ENCODE data around the gene CPAMD8. TPM values are rescaled to one million over a fixed set of nuclear protein-coding genes. Genes with fewer than 3 reads are reported as not detected.

CPAMD8 gene
- total and polyA plus RNA-seq, 2 of the 8 experiments (the other 6 are each of a cell fraction or from before 2014, with no cell fraction given): 6.1 to 9.2 TPM

DNA sequence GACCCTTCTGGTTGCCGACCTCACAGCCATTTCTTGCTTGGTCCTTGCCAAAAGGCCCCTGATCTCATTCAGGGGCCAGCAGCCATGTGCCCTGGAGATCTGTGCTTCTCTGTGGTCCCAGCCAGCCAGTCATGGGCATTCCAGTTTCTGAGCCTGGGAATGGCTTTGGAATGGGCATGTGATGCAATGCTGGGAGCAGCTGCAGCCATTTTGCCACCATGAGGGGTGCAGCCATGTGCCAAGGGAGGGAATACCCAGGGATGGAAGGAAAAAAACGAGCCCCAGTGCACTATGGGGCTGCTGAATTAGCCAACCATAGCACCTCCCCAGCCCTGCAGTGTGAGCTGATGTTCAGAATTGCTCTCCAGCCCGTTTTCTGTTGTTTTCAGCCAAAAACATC is 111.5 kb downstream of the CPAMD8 start:
- FAIRE-seq (no peak), DNase-seq (ENCODE audit: low read depth in 1 of 2, low spot score in 2 of 2) (no peak)
- no peaks in the 10 kb centered on the region for H3K4me1 ChIP-seq (replicated peaks in 1 of 4; ENCODE audit: control insufficient read depth in 3 of 4, insufficient read depth in 4 of 4, low read length in 3 of 4)
- H3K4ac ChIP-seq (replicated peaks; ENCODE audit: insufficient read length, low read depth, low read length): no peak overlapping the region
- no peak overlapping the region for H2BK15ac ChIP-seq (ENCODE audit: low read length)
- no peak overlapping the region for H2BK20ac ChIP-seq (ENCODE audit: low read length)
- no peak overlapping the region for H3K23ac ChIP-seq (ENCODE audit: insufficient read length)
- 62% methylated on average over 3 of the region's 3 CpGs; no CpG with 5 or more reads in 1 of the 2 experiments for WGBS, 2 experiments (ENCODE audit: extremely low coverage in 1 of 2, insufficient coverage in 1 of 2, insufficient read length in 1 of 2, insufficient replicate concordance in 2 of 2, low coverage in 1 of 2, low lambda C conversion rate in 2 of 2, missing lambda C conversion rate in 1 of 2)
- H3K36me3 ChIP-seq (ENCODE audit: control insufficient read depth in 2 of 4, insufficient read depth in 4 of 4, low read length in 3 of 4): no peaks in the 10 kb centered on the region
- no peak overlapping the region for H2AFZ ChIP-seq (ENCODE audit: low read length)
- H3K9me3 ChIP-seq (ENCODE audit: insufficient read depth in 2 of 2, low read depth in 1 of 2, low read length in 1 of 2): peaks cover 13 to 23% of the 10 kb centered on the region in 2 experiments; a peak in 3 of 4 replicates
- H3K4me2 ChIP-seq (ENCODE audit: insufficient read depth in 1 of 2, low read depth in 2 of 2, low read length in 2 of 2): no peak overlapping the region
- H3K27me3 ChIP-seq (replicated peaks in 1 of 4; ENCODE audit: control insufficient read depth in 3 of 4, extremely low read depth in 1 of 4, insufficient read depth in 3 of 4, low read length in 3 of 4): no peaks in the 10 kb centered on the region
- H2BK120ac ChIP-seq (replicated peaks; ENCODE audit: low read depth, low read length): no peak overlapping the region
- H3K56ac ChIP-seq (replicated peaks; ENCODE audit: insufficient read length, low read depth, low read length): no peak overlapping the region
- no peak overlapping the region for H3K14ac ChIP-seq (ENCODE audit: insufficient read length)
- no peaks in the 10 kb centered on the region for H3K79me2 ChIP-seq (ENCODE audit: control insufficient read depth in 1 of 2, insufficient read depth in 2 of 2, low read length in 2 of 2)
- ChIA-PET CTCF (ENCODE audit: partially characterized antibody) (interaction anchor here (2.0 kb wide), 1 partner anchor 15 kb away, joined by 6 read pairs; no protein-coding TSS in a partner anchor), POLR2A (ENCODE audit: partially characterized antibody) (no interaction called here)
- H4K8ac ChIP-seq (ENCODE audit: extremely low read depth, insufficient read depth, low read length): no peak overlapping the region
- no peak overlapping the region for H3K18ac ChIP-seq (ENCODE audit: extremely low read depth, low read length)
- no peak overlapping the region for H2BK5ac ChIP-seq (ENCODE audit: low read depth, low read length)
- H3K79me1 ChIP-seq (ENCODE audit: low read depth, low read length): no peaks in the 10 kb centered on the region
- H3K27ac ChIP-seq (ENCODE audit: low read depth, low read length): no peak overlapping the region
- H2AK5ac ChIP-seq (ENCODE audit: low read depth, low read length): no peak overlapping the region
- no peak overlapping the region for H4K91ac ChIP-seq (replicated peaks; ENCODE audit: insufficient read length, low read length)
- H2BK12ac ChIP-seq (ENCODE audit: low read depth, low read length): no peak overlapping the region
- H3K4me3 ChIP-seq (ENCODE audit: extremely low read depth in 1 of 4, insufficient read depth in 2 of 4, low read depth in 3 of 4, low read length in 4 of 4): no peak overlapping the region
- H4K20me1 ChIP-seq (replicated peaks in 1 of 2; ENCODE audit: control insufficient read depth in 1 of 2, insufficient read depth in 2 of 2, low read length in 2 of 2): no peaks in the 10 kb centered on the region
- no peak overlapping the region for H3K9ac ChIP-seq (replicated peaks in 1 of 4; ENCODE audit: extremely low read depth in 1 of 4, low read depth in 3 of 4, low read length in 3 of 4)
- no peak overlapping the region for H4K5ac ChIP-seq (ENCODE audit: insufficient read length, low read depth, low read length)
- no peaks in the 10 kb centered on the region for H3K23me2 ChIP-seq (ENCODE audit: low read depth, low read length)
- TF ChIP-seq SIN3A (conservative IDR thresholded peaks at IDR 0.05 in 1 of 2, IDR thresholded peaks at IDR 0.05 in 1 of 2; ENCODE audit: low read depth in 1 of 2, low read length in 2 of 2) (no peak), YY1 (IDR thresholded peaks at IDR 0.05; ENCODE audit: low read depth, low read length) (no peak), ZNF274 (IDR thresholded peaks at IDR 0.05; ENCODE audit: borderline replicate concordance, extremely low read depth, low read length) (no peak), BACH1 (IDR thresholded peaks at IDR 0.05; ENCODE audit: low read length) (no peak), CREB1 (IDR thresholded peaks at IDR 0.05) (no peak), NRF1 (IDR thresholded peaks at IDR 0.05; ENCODE audit: low read depth, low read length) (no peak), GTF2F1 (IDR thresholded peaks at IDR 0.05; ENCODE audit: borderline replicate concordance, low read depth, low read length) (no peak), FOSL1 (IDR thresholded peaks at IDR 0.05; ENCODE audit: insufficient read depth, low read depth, low read length) (no peak)
- TF ChIP-seq, protein P1, sequence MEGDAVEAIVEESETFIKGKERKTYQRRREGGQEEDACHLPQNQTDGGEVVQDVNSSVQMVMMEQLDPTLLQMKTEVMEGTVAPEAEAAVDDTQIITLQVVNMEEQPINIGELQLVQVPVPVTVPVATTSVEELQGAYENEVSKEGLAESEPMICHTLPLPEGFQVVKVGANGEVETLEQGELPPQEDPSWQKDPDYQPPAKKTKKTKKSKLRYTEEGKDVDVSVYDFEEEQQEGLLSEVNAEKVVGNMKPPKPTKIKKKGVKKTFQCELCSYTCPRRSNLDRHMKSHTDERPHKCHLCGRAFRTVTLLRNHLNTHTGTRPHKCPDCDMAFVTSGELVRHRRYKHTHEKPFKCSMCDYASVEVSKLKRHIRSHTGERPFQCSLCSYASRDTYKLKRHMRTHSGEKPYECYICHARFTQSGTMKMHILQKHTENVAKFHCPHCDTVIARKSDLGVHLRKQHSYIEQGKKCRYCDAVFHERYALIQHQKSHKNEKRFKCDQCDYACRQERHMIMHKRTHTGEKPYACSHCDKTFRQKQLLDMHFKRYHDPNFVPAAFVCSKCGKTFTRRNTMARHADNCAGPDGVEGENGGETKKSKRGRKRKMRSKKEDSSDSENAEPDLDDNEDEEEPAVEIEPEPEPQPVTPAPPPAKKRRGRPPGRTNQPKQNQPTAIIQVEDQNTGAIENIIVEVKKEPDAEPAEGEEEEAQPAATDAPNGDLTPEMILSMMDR (IDR thresholded peaks at IDR 0.05; ENCODE audit: control extremely low read depth in 1 of 3, insufficient read depth in 1 of 3, low read depth in 1 of 3, low read length in 3 of 3): no peak
- TF ChIP-seq, protein P2, sequence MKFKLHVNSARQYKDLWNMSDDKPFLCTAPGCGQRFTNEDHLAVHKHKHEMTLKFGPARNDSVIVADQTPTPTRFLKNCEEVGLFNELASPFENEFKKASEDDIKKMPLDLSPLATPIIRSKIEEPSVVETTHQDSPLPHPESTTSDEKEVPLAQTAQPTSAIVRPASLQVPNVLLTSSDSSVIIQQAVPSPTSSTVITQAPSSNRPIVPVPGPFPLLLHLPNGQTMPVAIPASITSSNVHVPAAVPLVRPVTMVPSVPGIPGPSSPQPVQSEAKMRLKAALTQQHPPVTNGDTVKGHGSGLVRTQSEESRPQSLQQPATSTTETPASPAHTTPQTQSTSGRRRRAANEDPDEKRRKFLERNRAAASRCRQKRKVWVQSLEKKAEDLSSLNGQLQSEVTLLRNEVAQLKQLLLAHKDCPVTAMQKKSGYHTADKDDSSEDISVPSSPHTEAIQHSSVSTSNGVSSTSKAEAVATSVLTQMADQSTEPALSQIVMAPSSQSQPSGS (IDR thresholded peaks at IDR 0.05; ENCODE audit: low read length): no peak

All from H1 (cell line).